CD14-positive monocyte (primary cell): ENCODE measurements around the gene DAD1. TPM values are rescaled to one million over a fixed set of nuclear protein-coding genes. Genes with fewer than 3 reads are reported as not detected.

Experiments used
- DNase-seq, 3 donors: peaks; one replicate each; pipeline ENCODE4 v3.0.0-alpha.2; 2011 to 2022
- H2AFZ ChIP-seq: 2 replicates; pipeline ENCODE4 v1.6.0; 2012; ENCODE audit warnings: mild to moderate bottlenecking, low read depth, low read length, inconsistent platforms; ENCODE audit not compliant: insufficient read depth, poor library complexity, severe bottlenecking
- H3K27ac ChIP-seq, 2 donors: 1 replicate in 1 of 2; 2 replicates in 1 of 2; pipeline ENCODE4 v1.5.1; 2012 to 2013; ENCODE audit warnings: low read length in 2 of 2, control low read depth in 1 of 2, inconsistent platforms in 1 of 2, low read depth in 1 of 2, mild to moderate bottlenecking in 1 of 2
- H3K27me3 ChIP-seq, 2 donors: one replicate each; pipeline versions ENCODE4 v1.6.0 to v1.6.1; 2011 to 2013; ENCODE audit warnings: low read length in 2 of 2; ENCODE audit not compliant: control insufficient read depth in 2 of 2, insufficient read depth in 2 of 2
- H3K36me3 ChIP-seq, 2 donors: replicated peaks in 1 of 2; 1 replicate in 1 of 2; 2 replicates in 1 of 2; pipeline versions ENCODE4 v1.5.1 to v1.6.1; 2012 to 2013; ENCODE audit warnings: low read length in 2 of 2, control low read depth in 1 of 2, inconsistent platforms in 1 of 2, mild to moderate bottlenecking in 1 of 2; ENCODE audit not compliant: insufficient read depth in 2 of 2, control insufficient read depth in 1 of 2
- H3K4me1 ChIP-seq, 2 donors: 1 replicate in 1 of 2; 2 replicates in 1 of 2; pipeline versions ENCODE4 v1.5.1 to v1.6.1; 2012 to 2013; ENCODE audit warnings: low read length in 2 of 2, control low read depth in 1 of 2, inconsistent platforms in 1 of 2, mild to moderate bottlenecking in 1 of 2, moderate library complexity in 1 of 2; ENCODE audit not compliant: insufficient read depth in 2 of 2, control insufficient read depth in 1 of 2
- H3K4me2 ChIP-seq: replicated peaks from 2 replicates; pipeline ENCODE3; 2012; ENCODE audit warnings: low read length, moderate library complexity, mild to moderate bottlenecking; ENCODE audit not compliant: poor library complexity, severe bottlenecking; ENCODE audit errors: extremely low read depth
- H3K4me3 ChIP-seq, 3 experiments: fragments of 200-600 bp in 1 of 3; sonication (generic) in 1 of 3; replicated peaks in 1 of 3; 1 replicate in 2 of 3; 2 replicates in 1 of 3; pipeline ENCODE4 v1.5.1; 2011 to 2013; ENCODE audit warnings: low read length in 3 of 3, mild to moderate bottlenecking in 3 of 3, control low read depth in 2 of 3, low read depth in 2 of 3, inconsistent platforms in 1 of 3, moderate library complexity in 1 of 3
- H3K79me2 ChIP-seq: 2 replicates; pipeline ENCODE4 v1.6.0; 2012; ENCODE audit warnings: mild to moderate bottlenecking, control low read depth, inconsistent platforms, low read length, moderate library complexity; ENCODE audit not compliant: insufficient read depth
- H3K9ac ChIP-seq: 2 replicates; pipeline ENCODE4 v1.6.0; 2017; ENCODE audit warnings: low read length, mild to moderate bottlenecking; ENCODE audit not compliant: insufficient read depth, poor library complexity, severe bottlenecking
- H3K9me3 ChIP-seq, 2 donors: replicated peaks in 1 of 2; 1 replicate in 1 of 2; 2 replicates in 1 of 2; pipeline versions ENCODE4 v1.5.1 to v1.6.1; 2012 to 2013; ENCODE audit warnings: low read length in 2 of 2, control low read depth in 1 of 2; ENCODE audit not compliant: control insufficient read depth in 1 of 2, insufficient read depth in 1 of 2
- H4K20me1 ChIP-seq: 2 replicates; pipeline ENCODE4 v1.6.0; 2012; ENCODE audit warnings: mild to moderate bottlenecking, low read length, control low read depth, moderate library complexity; ENCODE audit not compliant: insufficient read depth
- H3K27ac Mint-ChIP-seq, 7 donors: one replicate each; pipeline ENCODE4 v1.8.0; 2020; ENCODE audit warnings: mild to moderate bottlenecking in 7 of 7, mixed read lengths in 7 of 7, moderate library complexity in 6 of 7, inconsistent platforms in 2 of 7
- H3K27me3 Mint-ChIP-seq, 3 donors: one replicate each; pipeline ENCODE4 v1.8.0; 2021 to 2022; ENCODE audit warnings: low read depth in 3 of 3, mild to moderate bottlenecking in 3 of 3, mixed read lengths in 3 of 3, moderate library complexity in 3 of 3, inconsistent platforms in 1 of 3
- H3K36me3 Mint-ChIP-seq, 2 donors: one replicate each; pipeline ENCODE4 v1.8.0; 2020; ENCODE audit warnings: mixed read lengths in 2 of 2, inconsistent platforms in 1 of 2, mild to moderate bottlenecking in 1 of 2
- H3K4me1 Mint-ChIP-seq: one replicate; pipeline ENCODE4 v1.8.0; 2020; ENCODE audit warnings: mild to moderate bottlenecking, mixed read lengths
- H3K4me3 Mint-ChIP-seq, 2 donors: one replicate each; pipeline ENCODE4 v1.8.0; 2020; ENCODE audit warnings: mild to moderate bottlenecking in 2 of 2, mixed read lengths in 2 of 2, moderate library complexity in 1 of 2
- H3K9me3 Mint-ChIP-seq, 7 donors: one replicate each; pipeline ENCODE4 v1.8.0; 2020 to 2022; ENCODE audit warnings: mixed read lengths in 7 of 7, mild to moderate bottlenecking in 6 of 7, moderate library complexity in 6 of 7, inconsistent platforms in 2 of 7
- CTCF ChIP-seq: fragments of 200-600 bp; IDR thresholded peaks from one replicate; pipeline ENCODE4 v1.8.0; 2022; ENCODE audit warnings: antibody characterized with exemption, mild to moderate bottlenecking
- WGBS: methylation state at CpG from one replicate; pipeline ENCODE4 v1.1.5; 2013; ENCODE audit warnings: missing lambda C conversion rate; ENCODE audit not compliant: insufficient coverage; 5-methylcytosine and 5-hydroxymethylcytosine counted together
- intact Hi-C, 2 donors: fragments of 100-400 bp; cut with micrococcal nuclease; formaldehyde crosslinking; loops; one replicate each; pipeline versions ENCODE4 v1.15.0 to v1.15.1; 2023
- polyA plus RNA-seq, 3 donors: library from polyadenylated mRNA; depleted of rRNA in 1 of 3; unstranded in 2 of 3; stranded (reverse) in 1 of 3; fragments of 300-500 nt in 2 of 3; fragments of >200 nt in 1 of 3; fragmentation: Illumina TruSeq in 2 of 3; gene quantifications; 1 replicate in 2 of 3; 2 replicates in 1 of 3; pipeline ENCODE4 v1.2.3, GENCODE V29; 2012 to 2021

Gene DAD1
- polyA plus RNA-seq, 3 donors: 126 to 444 (median 440) TPM

- H3K27ac Mint-ChIP-seq: no peak overlapping the region
- H3K27ac ChIP-seq: no peak overlapping the region
- H2AFZ ChIP-seq: no peak overlapping the region
- TF ChIP-seq CTCF: no peak
- peaks cover 0 to 2% of the 10 kb centered on the region in 2 donors for H3K27me3 ChIP-seq
- no peak overlapping the region for H3K4me3 ChIP-seq
- no peaks in the 10 kb centered on the region for H3K4me1 ChIP-seq
- no peaks in the 10 kb centered on the region for H3K36me3 Mint-ChIP-seq
- H3K79me2 ChIP-seq: no peaks in the 10 kb centered on the region
- peaks cover 7 to 23% (median 17%) of the 10 kb centered on the region in 7 donors for H3K9me3 Mint-ChIP-seq
- no peak for DNase-seq
- no peaks in the 10 kb centered on the region for H4K20me1 ChIP-seq
- 92% methylated on average over 5 of the region's 7 CpGs for WGBS
- no peak overlapping the region for H3K4me3 Mint-ChIP-seq
- H3K9ac ChIP-seq: no peak overlapping the region
- H3K27me3 Mint-ChIP-seq: peaks cover 6 to 9% (median 7%) of the 10 kb centered on the region in 3 donors
- peaks cover 0 to 3% of the 10 kb centered on the region in 2 donors for H3K9me3 ChIP-seq
- intact Hi-C loops: no loop called here
- peaks cover 8% of the 10 kb centered on the region for H3K4me1 Mint-ChIP-seq
- no peak overlapping the region for H3K4me2 ChIP-seq
- no peaks in the 10 kb centered on the region for H3K36me3 ChIP-seq
Measured at GRCh38 chr14:22627506-22628263, 38.7 kb upstream of the DAD1 start.

- H3K27ac Mint-ChIP-seq: no peak overlapping the region
Measured at GRCh38 chr14:22626590-22626989, 37.6 kb upstream of the DAD1 start.

More at GRCh38 chr14:22626590-22626989, 37.6 kb upstream of the DAD1 start:
- Histone ChIP-seq H3K27ac (no peak overlapping the region), H3K27me3 (peaks cover 0 to 2% of the 10 kb centered on the region in 2 donors), H3K4me1 (no peaks in the 10 kb centered on the region), H3K9me3 (peaks cover 0 to 3% of the 10 kb centered on the region in 2 donors), H3K36me3 (no peaks in the 10 kb centered on the region), H3K4me3 (no peak overlapping the region), H3K9ac (no peak overlapping the region), H3K79me2 (no peaks in the 10 kb centered on the region), H3K4me2 (no peak overlapping the region), H4K20me1 (no peaks in the 10 kb centered on the region), H2AFZ (no peak overlapping the region)
- peaks cover 0 to under 1% of the 10 kb centered on the region in 2 donors for H3K36me3 Mint-ChIP-seq
- TF ChIP-seq CTCF: no peak
- DNase-seq: no peak
- peaks cover 4 to 9% (median 6%) of the 10 kb centered on the region in 3 donors for H3K27me3 Mint-ChIP-seq
- H3K9me3 Mint-ChIP-seq: peaks cover 7 to 20% (median 15%) of the 10 kb centered on the region in 7 donors
- intact Hi-C loops: no loop called here
- WGBS: 98% methylated on average over 5 of the region's 6 CpGs
- H3K4me1 Mint-ChIP-seq: peaks cover 8% of the 10 kb centered on the region
- no peak overlapping the region for H3K4me3 Mint-ChIP-seq
